MCF 10A (cell line): Measurements from ENCODE around the gene TAS2R8. TPM values are rescaled to one million over a fixed set of nuclear protein-coding genes. Genes with fewer than 3 reads are reported as not detected.

Source experiments
- BruUV-seq: library from RNA; stranded (reverse); fragments of 400-500 nt; replicated peaks from 2 replicates; lab custom pipeline; 2021; lab: Mats Ljungman, UMichigan
- CTCF ChIA-PET: fragments of 300-600 bp; sonication (Branson Sonifier 250); formaldehyde crosslinking; extraction: SDS; loops from one replicate; lab custom pipeline; 2021; ENCODE audit warnings: antibody characterized with exemption, inconsistent platforms; lab: Yijun Ruan, JAX
- POLR2A ChIA-PET: fragments of 300-600, 350-650 bp; sonication (Branson Sonifier 250); formaldehyde crosslinking; extraction: SDS; loops from one replicate; lab custom pipeline; 2020; ENCODE audit warnings: antibody characterized with exemption, inconsistent platforms; lab: Yijun Ruan, JAX
- DNase-seq: peaks from one replicate; pipeline ENCODE4 v3.0.0-alpha.2; 2018; ENCODE audit not compliant: unreplicated experiment
- H3K27ac Mint-ChIP-seq: one replicate; pipeline ENCODE4 v1.8.0; 2022; ENCODE audit warnings: mild to moderate bottlenecking, low read depth, mixed read lengths; ENCODE audit not compliant: unreplicated experiment
- H3K27me3 Mint-ChIP-seq: one replicate; pipeline ENCODE4 v1.8.0; 2022; ENCODE audit warnings: mixed read lengths; ENCODE audit not compliant: insufficient read depth, unreplicated experiment
- H3K36me3 Mint-ChIP-seq: one replicate; pipeline ENCODE4 v1.8.0; 2022; ENCODE audit warnings: mild to moderate bottlenecking, moderate library complexity, mixed read lengths; ENCODE audit not compliant: insufficient read depth, unreplicated experiment
- H3K4me1 Mint-ChIP-seq: one replicate; pipeline ENCODE4 v1.8.0; 2022; ENCODE audit warnings: mixed read lengths; ENCODE audit not compliant: insufficient read depth, unreplicated experiment
- H3K4me3 Mint-ChIP-seq: one replicate; pipeline ENCODE4 v1.8.0; 2022; ENCODE audit warnings: mild to moderate bottlenecking, moderate library complexity, mixed read lengths; ENCODE audit not compliant: unreplicated experiment
- H3K9me3 Mint-ChIP-seq: one replicate; pipeline ENCODE4 v1.8.0; 2022; ENCODE audit warnings: mixed read lengths; ENCODE audit not compliant: unreplicated experiment
- CTCF ChIP-seq: fragments of 200-600 bp; IDR thresholded peaks from one replicate; pipeline ENCODE4 v1.8.0; 2022; ENCODE audit warnings: antibody characterized with exemption, mild to moderate bottlenecking; ENCODE audit not compliant: unreplicated experiment
- intact Hi-C: fragments of 100-400 bp; cut with micrococcal nuclease; formaldehyde crosslinking; loops from 2 replicates; pipeline ENCODE4 v1.14.1; 2022
- total RNA-seq: library from RNA; stranded (reverse); gene quantifications from 2 replicates; pipeline ENCODE4 v1.2.3, GENCODE V29; 2022

TAS2R8 gene
- total RNA-seq, 1 experiment from 2014 or later: not detected

- ChIA-PET POLR2A (interaction anchor here (0.6 kb wide), 1 partner anchor 108 kb away, joined by 3 read pairs; no protein-coding TSS in a partner anchor), CTCF (interaction anchor here (1.0 kb wide), 1 partner anchor 69 kb away, joined by 5 read pairs; no protein-coding TSS in a partner anchor)
- no peak for DNase-seq
- Mint-ChIP-seq H3K27me3 (no peaks in the 10 kb centered on the region), H3K27ac (no peak within 1 kb of the TSS), H3K4me3 (no peak within 1 kb of the TSS), H3K36me3 (peaks cover 20% of the 10 kb centered on the region), H3K9me3 (no peaks in the 10 kb centered on the region), H3K4me1 (peaks cover 15% of the 10 kb centered on the region)
- TF ChIP-seq CTCF: no peak
- intact Hi-C loops: no loop called here
- no TSS peak for BruUV-seq
Measured at GRCh38 chr12:10849425-10849878, 42.4 kb upstream of the TAS2R8 start, which contains the start of gene PRR4. PRR4 (minus strand) TSS chr12:10849475; CDS start chr12:10849437, 38 bp downstream.

GRCh38 chr12:10847744-10848143, 40.7 kb upstream of the TAS2R8 start:
- no peak overlapping the region for H3K4me3 Mint-ChIP-seq
- H3K9me3 Mint-ChIP-seq: no peaks in the 10 kb centered on the region
- CTCF ChIA-PET: interaction anchor here (0.6 kb wide), 1 partner anchor 14 kb away, joined by 4 read pairs; no protein-coding TSS in a partner anchor

GRCh38 chr12:10842862-10843261, 35.8 kb upstream of the TAS2R8 start:
- POLR2A ChIA-PET: interaction anchor here (0.7 kb wide), 1 partner anchor 95 kb away, joined by 3 read pairs; no protein-coding TSS in a partner anchor
- Mint-ChIP-seq H3K27ac (no peak overlapping the region), H3K27me3 (no peaks in the 10 kb centered on the region), H3K4me1 (no peaks in the 10 kb centered on the region), H3K4me3 (no peak overlapping the region), H3K36me3 (peaks cover 18% of the 10 kb centered on the region), H3K9me3 (no peaks in the 10 kb centered on the region)
- CTCF ChIA-PET: no interaction called here
- intact Hi-C loops: no loop called here
- no peak for TF ChIP-seq CTCF
- no TSS peak for BruUV-seq
- no peak for DNase-seq

More at GRCh38 chr12:10847744-10848143, 40.7 kb upstream of the TAS2R8 start:
- BruUV-seq: no TSS peak
- no peak for DNase-seq
- POLR2A ChIA-PET: no interaction called here
- Mint-ChIP-seq H3K36me3 (peaks cover 20% of the 10 kb centered on the region), H3K27ac (no peak overlapping the region), H3K4me1 (peaks cover 15% of the 10 kb centered on the region), H3K27me3 (no peaks in the 10 kb centered on the region)
- intact Hi-C loops: no loop called here
- TF ChIP-seq CTCF: no peak

GRCh38 chr12:10838461-10838860, 31.4 kb upstream of the TAS2R8 start:
- peaks cover 6% of the 10 kb centered on the region for H3K36me3 Mint-ChIP-seq
- no peak overlapping the region for H3K27ac Mint-ChIP-seq
- no peaks in the 10 kb centered on the region for H3K27me3 Mint-ChIP-seq
- CTCF ChIA-PET: no interaction called here
- POLR2A ChIA-PET: no interaction called here
- TF ChIP-seq CTCF: no peak
- BruUV-seq: no TSS peak
- no peaks in the 10 kb centered on the region for H3K4me1 Mint-ChIP-seq
- H3K9me3 Mint-ChIP-seq: no peaks in the 10 kb centered on the region
- intact Hi-C loops: no loop called here
- DNase-seq: no peak
- no peak overlapping the region for H3K4me3 Mint-ChIP-seq
